HG02588 (cell line): ENCODE results near the gene ATG4A.

ENCODE experiments used
- ATAC-seq: cut with Tn5 transposase; IDR thresholded peaks from one replicate; pipeline ENCODE4 v1.9.1; 2021; ENCODE audit warnings: mild to moderate bottlenecking, moderate library complexity; ENCODE audit not compliant: unreplicated experiment

Gene ATG4A

DNA sequence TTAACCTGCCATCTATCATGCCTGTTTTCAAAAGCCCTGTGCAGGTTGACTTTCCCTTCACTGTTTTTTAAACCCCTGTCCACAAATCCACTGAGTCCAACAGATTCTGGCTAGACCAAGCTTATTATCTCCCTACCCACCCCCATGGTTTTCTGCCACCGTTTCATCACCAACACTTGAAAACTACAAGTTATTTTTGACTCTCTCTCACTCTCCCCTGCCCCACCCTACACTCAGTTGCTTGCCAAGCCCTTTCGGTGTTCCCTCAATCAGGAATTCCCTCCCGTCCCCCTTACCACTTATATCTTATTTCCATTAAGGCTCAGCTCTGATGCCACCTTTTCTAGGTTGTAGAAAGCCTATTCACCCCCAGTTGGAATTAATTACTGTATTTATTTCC, 29.7 kb downstream of the ATG4A start:
- ATAC-seq = no peak

DNA sequence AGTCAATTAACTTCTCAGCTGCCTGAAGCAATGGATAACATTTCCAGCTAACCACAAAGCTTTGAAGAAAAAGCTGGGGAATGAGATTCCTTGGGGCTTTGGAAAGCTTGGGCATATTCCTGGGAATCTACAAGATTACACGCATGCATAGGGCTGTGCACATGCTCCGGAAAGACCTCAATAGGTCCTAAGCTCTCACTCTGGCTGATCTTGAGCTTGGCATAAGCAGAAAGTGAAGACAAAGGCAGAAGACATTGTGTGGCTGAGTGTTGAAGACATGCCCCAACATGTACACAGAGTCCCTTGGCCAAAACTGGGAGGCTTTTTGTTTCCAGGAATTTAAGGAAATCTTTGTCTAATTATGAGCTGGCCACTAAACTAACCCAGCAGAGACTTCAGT, 31.2 kb downstream of the ATG4A start:
- ATAC-seq = no peak

DNA sequence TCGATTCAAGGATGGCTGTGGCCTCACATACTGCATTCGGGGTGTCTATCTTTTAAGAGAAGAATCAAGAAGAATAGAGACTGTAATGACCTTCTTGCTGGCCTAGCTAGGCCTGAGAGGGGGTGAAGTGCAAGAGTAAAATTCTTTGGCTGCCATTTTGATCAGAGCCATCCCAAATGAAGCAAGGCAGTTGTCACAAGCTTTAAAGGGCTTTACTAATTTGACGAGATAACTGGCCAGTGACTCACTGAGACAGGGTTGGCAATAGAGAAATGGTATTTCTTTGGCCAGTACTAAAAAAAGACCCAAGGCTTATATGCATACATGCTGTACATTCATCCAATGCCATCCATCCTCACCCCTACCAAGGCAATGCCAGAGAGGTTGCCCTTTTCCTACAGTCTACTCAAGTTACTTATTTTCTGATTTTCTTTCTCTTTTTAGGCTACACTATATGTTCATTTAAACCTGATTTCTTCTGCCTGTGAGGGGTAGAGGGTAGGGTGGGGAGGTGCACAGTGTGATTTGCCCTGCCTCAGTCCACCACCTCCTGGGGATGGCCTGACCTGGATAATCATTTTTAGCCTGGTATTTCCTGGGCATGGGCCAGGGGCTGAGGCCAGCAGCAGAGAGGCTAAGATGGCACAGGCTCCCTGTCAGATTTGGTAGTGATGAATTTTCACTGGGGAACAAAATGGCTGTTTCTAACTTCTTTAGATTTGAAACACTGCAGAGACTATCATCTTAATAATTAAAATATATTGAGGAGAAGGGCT, 32.2 kb downstream of the ATG4A start:
- no peak for ATAC-seq

DNA sequence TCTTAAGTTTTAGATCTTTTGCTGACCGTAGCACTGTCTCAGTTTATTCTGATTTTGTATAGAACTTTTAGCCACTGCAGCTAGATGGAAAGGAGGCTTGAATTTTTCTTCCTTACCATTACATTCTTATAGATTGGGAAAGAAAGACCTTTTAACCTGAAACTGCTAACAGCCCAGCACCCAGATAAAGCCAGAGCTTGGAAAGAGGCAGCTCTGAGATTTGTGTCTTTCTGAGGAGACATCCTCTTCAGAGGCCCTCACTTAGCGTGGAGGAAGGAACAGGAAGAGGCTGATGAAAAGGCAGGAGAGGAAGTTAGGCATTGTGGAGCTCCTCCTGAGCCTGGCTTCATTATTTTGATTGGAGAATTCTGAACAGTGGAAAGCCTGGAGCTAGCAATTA, 35.1 kb downstream of the ATG4A start:
- ATAC-seq = no peak

DNA sequence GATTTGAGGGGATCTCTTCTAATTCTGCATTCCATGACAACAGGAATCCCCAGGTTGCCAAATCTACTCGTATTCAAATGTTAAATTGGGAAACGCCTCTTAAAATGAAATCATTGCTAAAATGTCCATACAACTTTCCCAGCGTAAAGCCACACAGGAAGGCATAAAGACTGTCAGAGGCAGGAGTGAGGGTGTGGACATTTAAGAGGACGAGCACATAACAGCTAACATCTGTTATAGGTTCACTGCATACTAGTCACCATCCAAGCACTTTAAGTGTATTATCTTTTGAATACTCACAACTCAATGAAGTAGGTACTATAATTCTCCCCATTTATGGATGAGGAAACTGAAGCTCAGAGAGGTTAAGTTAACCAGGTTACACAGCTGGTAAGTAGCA, 35.6 kb downstream of the ATG4A start:
- ATAC-seq = no peak

DNA sequence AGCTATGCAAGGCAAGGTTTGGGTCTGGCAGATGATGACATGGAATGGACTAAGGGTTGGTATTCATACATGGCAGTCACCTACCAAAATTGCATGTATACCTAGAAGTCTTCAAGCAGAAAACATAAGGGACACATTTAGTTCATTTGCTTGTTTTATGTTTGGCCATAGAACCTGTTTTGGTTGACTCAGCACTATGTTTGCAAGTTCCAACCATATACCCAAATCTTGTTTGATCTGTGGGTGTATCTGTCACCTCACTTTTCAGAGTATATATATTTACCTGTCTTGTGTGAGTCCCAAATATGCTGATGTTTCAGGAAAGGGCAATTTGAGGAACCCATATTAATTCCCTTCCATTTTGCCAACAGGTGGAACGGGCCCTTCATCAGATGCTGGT, 39.3 kb downstream of the ATG4A start:
- ATAC-seq = no peak

DNA sequence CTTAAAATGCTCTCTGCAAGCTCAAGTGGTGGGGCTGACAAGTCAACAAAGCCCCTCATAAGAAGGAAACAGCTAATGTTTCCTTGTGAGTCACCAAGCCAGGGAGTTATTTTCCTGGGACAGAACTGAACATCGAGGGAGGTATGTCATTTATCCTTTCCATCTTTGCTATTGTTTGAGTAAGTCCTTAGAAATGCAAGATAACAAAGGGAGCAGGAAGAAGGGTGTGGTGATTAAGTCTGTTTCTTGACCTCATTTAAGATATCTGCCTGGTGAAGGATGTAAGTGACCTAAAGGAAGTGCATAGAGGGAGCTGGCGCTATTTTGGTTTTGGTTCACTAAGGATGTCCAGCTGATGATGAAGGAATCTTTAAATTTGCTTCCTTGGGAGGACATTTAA, 39.9 kb downstream of the ATG4A start:
- ATAC-seq = no peak

DNA sequence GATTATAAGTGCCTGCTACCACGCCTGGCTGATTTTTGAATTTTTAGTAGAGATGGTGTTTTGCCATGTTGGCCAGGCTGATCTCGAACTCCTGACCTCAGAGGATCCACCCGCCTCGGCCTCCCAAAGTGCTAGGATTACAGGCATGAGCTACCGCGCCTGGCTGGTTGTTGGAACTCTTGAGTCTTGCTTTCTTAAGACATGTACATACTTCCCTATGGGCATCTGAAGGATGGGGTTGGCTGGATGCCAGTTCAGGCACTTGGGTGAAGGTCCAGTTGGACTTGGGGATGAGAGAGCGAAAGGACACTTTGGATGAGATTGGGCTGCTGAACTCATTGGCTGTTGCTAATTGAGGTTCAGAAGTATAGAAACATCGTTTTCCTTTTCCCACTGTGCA, 40.5 kb downstream of the ATG4A start:
- no peak for ATAC-seq

DNA sequence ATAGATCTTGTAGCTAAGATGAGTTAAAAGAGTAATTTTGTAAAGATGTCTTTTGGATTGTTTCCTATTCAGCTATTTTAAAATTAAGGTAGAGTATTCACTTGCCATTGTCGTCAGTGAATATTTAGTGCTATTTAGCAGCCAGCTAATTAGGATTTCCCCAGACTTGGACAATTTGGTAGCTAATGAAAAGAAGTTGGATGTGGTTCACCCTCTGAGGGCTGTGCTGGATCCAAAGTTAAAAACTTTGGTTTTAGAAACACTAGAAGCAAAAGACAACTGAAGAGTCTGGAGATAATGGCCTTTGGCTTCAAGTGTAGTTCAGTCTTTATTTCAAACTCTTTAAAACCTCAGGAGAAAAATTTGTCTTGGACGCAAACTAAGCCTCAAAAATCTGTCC, 41.3 kb downstream of the ATG4A start:
- no peak for ATAC-seq

DNA sequence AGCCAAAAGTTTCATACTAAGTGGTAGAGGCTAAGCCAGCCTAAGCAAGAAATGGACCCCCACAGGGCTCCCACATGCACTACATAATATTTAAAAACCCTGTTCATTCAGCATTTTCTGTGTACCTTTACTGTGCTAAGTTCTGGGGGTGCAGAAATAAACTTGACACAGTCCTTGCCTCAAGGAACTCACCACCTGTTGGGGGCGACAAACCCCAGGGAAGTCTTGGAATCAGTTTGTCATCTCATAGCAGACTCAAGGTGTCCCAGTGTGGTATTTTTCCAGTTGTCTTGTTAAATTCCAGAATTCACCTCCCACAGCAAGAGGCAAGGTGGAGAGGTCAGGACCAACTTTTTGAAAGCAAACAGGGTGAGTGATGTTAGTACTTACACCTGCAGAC, 43.1 kb downstream of the ATG4A start:
- ATAC-seq = no peak

DNA sequence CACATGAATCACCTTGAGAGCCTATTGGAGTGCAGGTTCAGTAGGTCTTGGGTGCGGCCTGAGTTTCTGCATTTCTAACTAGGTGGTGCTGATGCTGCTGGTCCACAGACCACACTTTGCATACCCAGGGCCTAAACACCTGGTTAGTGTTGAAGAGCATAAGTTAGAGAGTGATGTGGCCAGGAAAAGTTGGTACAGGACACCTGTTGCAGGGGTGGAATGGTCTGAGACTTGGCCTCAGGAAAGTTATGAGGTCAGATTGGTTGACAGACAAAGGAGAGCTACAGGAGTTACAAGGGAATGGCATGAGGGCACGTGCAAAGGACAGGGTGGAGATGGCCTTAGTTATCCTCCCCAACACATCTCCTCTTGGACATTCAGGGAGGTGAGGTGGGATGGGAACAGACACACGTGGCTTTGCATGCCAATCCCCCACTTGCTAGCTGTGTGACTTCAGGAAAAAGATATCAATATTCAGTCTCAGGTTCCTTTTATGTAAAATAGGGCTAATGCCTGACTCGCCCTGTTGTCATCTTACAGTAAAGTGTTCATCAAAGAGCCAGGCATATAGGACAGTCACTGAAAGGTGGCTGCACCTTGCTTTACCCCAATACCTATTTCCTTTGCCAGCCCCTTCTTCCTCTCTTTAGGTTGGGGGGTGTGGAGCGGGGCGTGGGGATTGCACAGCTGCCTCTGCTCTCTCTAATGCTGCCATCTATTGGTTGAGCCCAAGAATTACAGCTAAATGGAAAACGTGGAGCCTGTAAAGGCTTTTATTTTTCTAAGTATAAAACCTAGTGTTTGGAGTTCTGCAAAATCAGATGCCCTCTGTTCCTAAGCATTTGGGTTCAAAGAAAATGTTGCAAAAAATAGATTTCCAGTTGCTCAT, 47.5 kb downstream of the ATG4A start:
- no peak for ATAC-seq

DNA sequence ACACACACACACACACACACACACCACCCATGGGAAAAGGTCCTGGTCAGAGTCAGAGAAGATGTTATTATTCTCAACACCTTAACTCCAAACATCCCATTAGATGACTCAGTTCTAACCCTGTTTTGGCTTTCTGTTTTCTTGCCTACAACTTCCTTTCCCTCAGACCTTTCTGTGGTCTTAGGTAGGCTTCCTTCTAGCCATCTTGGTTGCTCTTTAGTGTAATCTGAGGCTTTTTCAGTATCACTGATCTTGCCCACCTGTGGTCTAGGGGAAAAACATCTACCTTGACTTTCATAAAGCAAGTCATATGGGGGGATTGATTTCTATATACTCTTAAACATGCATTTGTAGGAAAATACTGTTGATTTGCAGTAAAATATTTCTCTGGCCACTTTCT, 56.9 kb downstream of the ATG4A start:
- peak; percentile 77 for ATAC-seq

DNA sequence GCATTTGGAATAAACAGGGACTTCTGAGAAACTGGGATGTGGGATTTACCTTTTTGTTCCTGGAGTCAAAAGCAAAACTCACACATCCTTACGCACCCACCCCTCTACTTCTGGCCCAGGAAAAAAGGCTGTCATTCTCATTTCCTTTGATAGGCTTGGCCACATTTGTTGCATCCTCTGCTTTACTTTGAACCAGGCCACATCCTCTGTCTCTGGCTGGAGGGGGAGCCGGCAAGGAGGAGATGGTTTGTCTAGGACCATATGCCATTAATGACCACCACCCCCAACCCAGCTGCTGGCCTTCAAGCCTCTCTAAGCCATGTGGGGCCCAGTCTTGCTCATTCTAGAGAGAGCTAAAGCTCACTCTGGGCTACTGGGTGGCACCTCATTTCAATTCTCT, 64.5 kb downstream of the ATG4A start:
- no peak for ATAC-seq

DNA sequence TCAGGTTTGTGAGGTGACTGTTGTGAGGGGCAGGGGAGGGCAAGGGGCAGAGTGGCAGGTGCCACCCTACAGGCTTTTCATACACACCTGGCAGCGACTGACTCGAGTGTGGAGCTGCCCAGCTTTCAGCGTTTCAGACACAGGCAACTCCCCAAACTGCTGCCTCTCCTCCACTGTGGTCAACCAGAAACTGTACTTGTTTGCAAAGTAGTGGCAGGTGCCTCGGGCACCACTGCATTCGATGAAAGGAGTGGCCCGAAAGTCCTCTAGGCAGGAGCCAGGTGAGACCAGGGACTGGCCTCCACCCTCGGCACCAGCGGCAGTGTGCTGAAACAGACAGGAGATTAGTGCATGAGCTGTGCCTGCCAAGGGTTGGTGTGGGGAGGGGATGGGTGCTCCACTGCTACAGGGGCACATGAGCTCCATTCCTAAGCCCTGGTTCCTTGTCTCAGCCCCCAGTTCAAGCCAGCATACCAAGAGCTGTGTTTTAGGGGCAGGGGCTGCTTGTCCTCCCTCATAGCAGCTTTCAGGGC, 65.4 kb downstream of the ATG4A start:
- no peak for ATAC-seq

DNA sequence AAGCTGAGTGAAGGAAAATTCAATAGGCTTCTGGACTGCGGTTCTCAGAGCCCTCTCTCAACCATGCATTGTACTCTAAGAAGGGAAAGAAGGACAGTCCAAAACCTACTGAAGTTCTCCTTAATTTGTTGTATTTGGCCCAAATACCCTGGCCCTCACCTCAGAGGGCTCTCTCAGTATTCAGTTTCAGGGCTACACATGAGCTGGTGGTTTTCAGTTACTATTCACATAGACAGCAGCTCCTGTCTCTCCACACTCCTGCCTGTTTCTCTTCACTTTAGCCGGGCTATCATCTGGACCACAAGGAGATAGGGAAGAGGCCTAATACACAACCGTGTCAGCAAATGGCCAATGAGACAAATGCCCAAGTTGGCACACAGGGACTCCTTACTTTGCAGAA, 66.0 kb downstream of the ATG4A start:
- no peak for ATAC-seq

DNA sequence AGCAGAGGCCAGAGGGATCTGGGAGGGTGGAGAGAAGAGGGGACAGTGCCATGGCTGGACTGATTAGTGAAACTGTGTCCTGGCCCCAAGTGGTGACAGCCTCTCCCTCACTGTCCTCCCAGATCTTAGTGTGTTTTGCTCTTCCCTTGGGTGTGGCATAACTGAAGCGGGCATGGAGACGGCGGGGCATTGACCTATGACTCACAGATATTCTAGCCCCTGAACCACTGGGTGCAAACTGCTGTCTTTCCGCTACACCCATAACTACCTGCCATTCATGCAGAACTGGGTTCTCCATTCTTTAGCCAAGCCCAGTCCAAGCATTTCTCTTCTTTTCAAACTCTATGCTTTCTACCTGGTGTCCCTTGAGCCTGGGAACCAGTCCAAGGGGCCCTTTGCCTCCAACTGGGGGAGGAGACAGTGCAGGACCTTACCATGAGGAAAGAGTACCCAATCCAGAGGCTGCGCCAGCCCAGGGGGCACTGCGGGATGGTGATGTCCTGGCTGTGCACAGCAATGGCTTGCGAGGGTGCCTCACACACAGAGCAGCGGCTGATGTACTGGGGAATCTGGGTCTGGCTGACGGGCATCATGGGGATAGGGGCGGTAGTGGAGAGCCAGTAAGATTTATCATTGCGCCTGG, 67.6 kb downstream of the ATG4A start:
- no peak for ATAC-seq

DNA sequence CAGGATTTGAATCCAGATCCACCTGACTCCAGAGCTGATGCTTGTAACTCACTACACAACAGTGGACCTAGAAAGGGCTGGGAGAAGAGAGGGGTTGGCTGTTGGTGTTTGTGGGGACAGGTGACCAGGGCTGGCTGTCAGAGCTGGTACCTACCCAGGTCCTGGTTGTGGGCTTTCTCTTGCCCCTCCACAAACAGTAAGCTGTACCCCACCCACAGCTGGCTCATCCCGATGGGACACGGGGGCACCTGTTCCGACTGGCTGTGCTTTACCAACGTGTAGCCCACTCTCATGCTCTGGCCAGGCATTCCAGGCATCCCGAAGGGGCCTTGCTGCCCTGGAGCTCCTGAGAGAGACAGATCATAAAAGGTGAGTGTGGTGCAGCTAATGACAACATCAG, 68.7 kb downstream of the ATG4A start:
- ATAC-seq = no peak

DNA sequence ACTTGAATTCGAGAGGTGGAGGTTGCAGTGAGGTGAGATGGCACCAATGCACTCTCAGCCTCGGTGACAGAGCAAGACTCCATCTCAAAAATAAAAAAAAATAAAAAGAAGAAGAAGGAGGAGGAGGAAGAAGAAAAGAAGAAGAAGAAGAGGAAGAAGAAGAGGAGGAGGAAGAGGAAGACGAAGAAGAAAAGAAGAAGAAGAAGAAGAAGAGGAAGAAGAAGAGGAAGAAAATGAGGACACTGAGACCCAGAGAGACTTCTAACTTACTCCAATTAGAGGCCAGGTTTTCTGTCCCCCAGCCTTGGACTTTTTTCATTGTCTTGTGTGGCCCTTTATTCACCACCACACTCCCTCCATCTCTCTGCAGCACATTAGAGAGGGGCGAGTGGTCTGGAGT, 70.7 kb downstream of the ATG4A start:
- no peak for ATAC-seq

DNA sequence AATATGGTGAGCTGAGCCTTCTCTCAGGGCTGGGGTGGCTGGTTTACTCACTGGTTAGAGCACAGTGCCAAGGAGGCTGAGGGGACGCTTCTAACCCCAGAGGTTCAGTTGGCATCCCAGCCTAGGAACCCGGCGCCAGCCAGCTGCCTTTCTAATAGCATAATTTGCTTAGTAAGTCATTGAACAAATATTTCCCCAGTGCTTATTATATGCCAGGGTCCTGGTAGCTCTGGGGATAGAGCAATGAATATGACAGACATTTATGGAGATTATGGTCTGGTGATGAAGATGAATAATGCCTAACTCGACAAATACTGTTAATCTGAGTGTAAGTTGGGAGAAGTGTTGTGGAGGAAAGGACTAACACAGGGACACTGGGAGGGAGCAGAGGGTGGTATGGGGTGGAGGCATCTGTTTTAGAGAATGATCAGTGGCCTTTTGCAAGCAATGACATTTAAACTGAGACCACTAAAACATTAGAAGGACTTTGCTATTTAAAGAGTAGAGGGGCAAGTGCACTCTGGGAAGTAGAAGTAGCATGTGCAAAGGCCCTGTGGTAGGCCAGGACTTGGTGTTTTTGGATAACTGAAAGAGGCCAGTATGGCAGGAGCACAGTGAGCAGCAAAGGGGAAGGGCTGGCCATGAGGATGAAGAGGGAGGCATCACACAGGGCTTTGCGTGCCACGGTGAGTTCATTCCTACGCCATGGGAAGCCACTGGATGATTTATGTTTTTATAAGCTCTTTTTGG, 71.9 kb downstream of the ATG4A start:
- no peak for ATAC-seq

DNA sequence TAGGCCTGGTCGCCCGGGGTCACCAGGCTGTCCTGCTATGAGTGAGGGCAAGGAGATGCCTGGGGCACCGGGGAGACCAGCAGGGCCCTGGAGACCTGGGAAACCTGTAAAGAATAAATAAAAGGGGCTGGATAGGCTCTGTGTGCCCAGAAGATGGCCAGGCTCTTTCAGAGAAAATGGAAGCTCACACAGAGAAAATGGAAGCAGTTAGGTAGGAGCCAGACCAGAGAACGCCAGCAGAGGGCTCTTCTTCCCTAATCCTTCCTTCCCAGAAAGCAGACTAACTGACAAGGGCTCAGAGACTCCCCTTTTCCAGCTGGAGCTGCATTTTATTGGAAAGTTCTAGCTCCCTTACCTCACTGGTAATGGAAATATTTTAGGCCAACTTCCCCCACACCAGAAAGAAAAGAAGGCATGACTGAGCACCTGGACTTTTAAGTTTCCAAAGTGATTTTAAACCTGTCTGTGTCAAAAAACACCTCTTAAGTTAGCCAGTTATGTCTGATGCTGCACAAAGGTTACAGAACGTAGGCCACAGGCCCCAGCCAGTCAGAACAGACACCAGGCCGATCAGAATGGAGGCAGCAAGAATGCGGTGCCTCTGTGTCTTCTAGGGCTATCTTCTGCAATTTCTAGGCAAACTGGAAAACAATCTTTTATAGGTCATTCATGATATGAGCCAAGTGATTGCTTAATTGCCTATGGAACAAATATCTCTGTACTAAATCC, 74.0 kb downstream of the ATG4A start:
- no peak for ATAC-seq
